ENCODE measurements around the gene CDH4. TPM values are rescaled to one million over a fixed set of nuclear protein-coding genes. Genes with fewer than 3 reads are reported as not detected.

Gene CDH4
- total RNA-seq, 2 experiments from 2014 or later, result not detected

- Histone ChIP-seq H2AFZ (ENCODE audit: low read length) (no peak overlapping the region), H3K4me3 (ENCODE audit: low read depth, low read length, poor library complexity, severe bottlenecking) (no peak overlapping the region), H3K36me3 (ENCODE audit: insufficient read depth, low read length) (no peaks in the 10 kb centered on the region), H3K4me1 (ENCODE audit: insufficient read depth, low read length, poor library complexity, severe bottlenecking) (peaks cover 10% of the 10 kb centered on the region), H3K27ac (ENCODE audit: low read depth, low read length, poor library complexity, severe bottlenecking) (no peak overlapping the region), H3K4me2 (ENCODE audit: low read length) (no peak overlapping the region), H3K9me3 (ENCODE audit: low read length) (no peaks in the 10 kb centered on the region), H4K20me1 (ENCODE audit: insufficient read depth, low read length) (no peaks in the 10 kb centered on the region), H3K79me2 (ENCODE audit: insufficient read depth, low read depth, low read length) (no peaks in the 10 kb centered on the region), H3K9me2 (ENCODE audit: insufficient read depth, low read length) (no peaks in the 10 kb centered on the region)
- TF ChIP-seq CTCF (conservative IDR thresholded peaks at IDR 0.05; ENCODE audit: low read length) (peak; percentile 95), EZH2phosphoT487 (IDR thresholded peaks at IDR 0.05; ENCODE audit: borderline replicate concordance, low read depth, low read length) (no peak)
- intact Hi-C loops (cut with micrococcal nuclease; ENCODE audit: unreplicated experiment), result loop anchor here (10.0 kb wide), 1 partner anchor 162 kb away; no protein-coding TSS in a partner anchor
- DNase-seq (ENCODE audit: low spot score), result peak; percentile 69
- ChIA-PET POLR2A (interaction anchor here (0.7 kb wide), 1 partner anchor 431 kb away, joined by 4 read pairs; no protein-coding TSS in a partner anchor), CTCF (ENCODE audit: unreplicated experiment) (interaction anchor here (0.6 kb wide), 1 partner anchor 142 kb away, joined by 3 read pairs; no protein-coding TSS in a partner anchor)
- BruUV-seq (replicated peaks), result no TSS peak
These were observed 634.9 kb downstream of the CDH4 start for GRCh38 chr20:61886721-61887595.

- Histone ChIP-seq H3K79me2 (ENCODE audit: insufficient read depth, low read depth, low read length) (no peaks in the 10 kb centered on the region), H3K9me3 (ENCODE audit: low read length) (no peaks in the 10 kb centered on the region), H3K4me1 (ENCODE audit: insufficient read depth, low read length, poor library complexity, severe bottlenecking) (peaks cover 10% of the 10 kb centered on the region), H3K27ac (ENCODE audit: low read depth, low read length, poor library complexity, severe bottlenecking) (no peak overlapping the region), H4K20me1 (ENCODE audit: insufficient read depth, low read length) (no peaks in the 10 kb centered on the region), H3K4me2 (ENCODE audit: low read length) (no peak overlapping the region), H3K36me3 (ENCODE audit: insufficient read depth, low read length) (no peaks in the 10 kb centered on the region), H3K9me2 (ENCODE audit: insufficient read depth, low read length) (no peaks in the 10 kb centered on the region), H2AFZ (ENCODE audit: low read length) (no peak overlapping the region), H3K4me3 (ENCODE audit: low read depth, low read length, poor library complexity, severe bottlenecking) (no peak overlapping the region)
- BruUV-seq (replicated peaks), result no TSS peak
- peak; percentile 49 for TF ChIP-seq CTCF (conservative IDR thresholded peaks at IDR 0.05; ENCODE audit: low read length)
- no peak for TF ChIP-seq EZH2phosphoT487 (IDR thresholded peaks at IDR 0.05; ENCODE audit: borderline replicate concordance, low read depth, low read length)
- DNase-seq (ENCODE audit: low spot score), result no peak
- CTCF ChIA-PET (ENCODE audit: unreplicated experiment), result no interaction called here
- POLR2A ChIA-PET, result interaction anchor here (0.7 kb wide), 1 partner anchor 431 kb away, joined by 4 read pairs; no protein-coding TSS in a partner anchor
- intact Hi-C loops (cut with micrococcal nuclease; ENCODE audit: unreplicated experiment), result loop anchor here (10.0 kb wide), 1 partner anchor 163 kb away; no protein-coding TSS in a partner anchor
These were observed 635.6 kb downstream of the CDH4 start for GRCh38 chr20:61887596-61888093.

Measured in OCI-LY7 (cell line).